Activated CD4-positive, alpha-beta T cell treated with anti-CD3 and anti-CD28 coated beads, Interleukin-2, amount 50 U/mL, for 48 hours (primary cell): ENCODE measurements around the gene FBP1.
"Not testable (repeated sequence)": the region's sequence is repeated elsewhere in the genome, so short reads cannot be mapped to it uniquely, and the experiment has no call there.

Source experiments
- DNase-seq, 2 experiments: peaks; one replicate each; pipeline ENCODE4 v3.0.0-alpha.2; 2020

FBP1 gene

DNA sequence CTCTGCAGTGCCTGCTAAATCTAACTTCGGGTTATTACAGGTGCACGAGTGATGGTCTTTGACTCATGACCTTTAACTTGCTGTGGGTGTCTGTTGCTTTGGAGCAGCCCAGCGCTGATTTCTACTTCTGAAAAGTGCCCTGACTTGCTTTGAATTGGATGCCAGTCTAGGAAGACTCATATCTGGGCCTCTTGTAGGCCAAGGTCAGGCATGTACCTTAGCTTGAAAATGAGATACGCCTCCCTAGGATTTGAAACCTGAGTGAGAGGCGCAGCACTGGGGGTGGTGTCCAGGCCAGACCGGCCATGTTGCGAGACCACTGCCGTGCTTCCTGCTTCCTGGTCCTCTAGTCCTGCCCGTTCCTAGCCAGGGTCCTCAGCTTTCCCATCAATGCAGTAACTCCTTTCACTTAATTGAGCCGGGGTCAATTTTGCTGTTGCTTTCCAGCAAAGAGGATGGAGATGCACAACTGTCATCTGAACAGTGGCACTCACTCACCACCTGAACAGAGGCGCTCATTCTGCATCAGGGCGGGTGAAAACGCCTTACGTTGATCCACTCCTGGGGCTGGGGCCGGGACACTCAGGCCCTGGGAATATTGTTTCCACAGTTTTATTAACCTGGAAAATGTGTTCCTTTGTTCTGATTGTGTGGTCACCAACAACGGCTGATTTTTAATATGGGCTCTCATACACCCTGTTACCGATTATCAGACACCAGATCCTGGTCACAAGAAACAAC, 70.2 kb downstream of the FBP1 start:
- DNase-seq = no peak

- DNase-seq = no peak
Observed at GRCh38 chr9:94568250-94568889, 70.9 kb downstream of the FBP1 start.

GRCh38 chr9:94567271-94567670, 72.0 kb downstream of the FBP1 start:
- no peak for DNase-seq

- no peak for DNase-seq
Observed at GRCh38 chr9:94566550-94566949, 72.8 kb downstream of the FBP1 start.

DNA sequence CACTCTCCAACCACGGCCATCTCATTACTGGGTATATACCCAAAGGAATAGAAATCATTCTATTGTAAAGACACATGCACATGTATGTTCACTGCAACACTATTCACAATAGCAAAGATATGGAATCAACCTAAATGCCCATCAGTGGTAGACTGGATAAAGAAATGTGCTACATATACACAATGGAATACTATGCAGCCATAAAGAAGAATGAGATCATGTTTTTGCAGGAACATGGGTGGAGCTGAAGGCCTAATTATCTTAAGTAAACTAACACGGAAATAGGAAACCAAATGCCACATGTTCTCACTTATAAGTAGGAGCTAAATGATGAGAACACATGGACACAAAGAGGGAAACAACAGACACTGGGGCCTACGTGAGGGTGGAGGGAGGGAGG, 75.0 kb downstream of the FBP1 start:
- not testable (repeated sequence) for DNase-seq

DNA sequence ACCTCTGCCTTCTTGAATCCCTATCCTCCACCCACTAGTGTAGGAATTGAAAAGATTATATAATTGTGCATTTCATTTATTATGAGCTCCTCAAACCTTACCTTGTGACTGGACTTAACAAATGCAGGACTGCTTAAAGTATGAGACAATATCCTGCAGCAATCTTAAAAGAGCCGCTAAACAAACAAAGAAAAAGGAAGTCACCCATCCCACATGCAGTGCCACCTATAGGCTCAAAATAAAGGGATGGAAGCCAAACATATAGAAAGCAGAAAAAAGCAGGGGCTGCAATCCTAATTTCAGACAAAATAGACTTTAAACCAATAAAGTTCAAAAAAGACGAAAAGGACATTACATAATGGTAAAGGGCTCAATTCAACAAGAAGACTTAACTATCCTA, 75.8 kb downstream of the FBP1 start:
- no peak for DNase-seq

DNA sequence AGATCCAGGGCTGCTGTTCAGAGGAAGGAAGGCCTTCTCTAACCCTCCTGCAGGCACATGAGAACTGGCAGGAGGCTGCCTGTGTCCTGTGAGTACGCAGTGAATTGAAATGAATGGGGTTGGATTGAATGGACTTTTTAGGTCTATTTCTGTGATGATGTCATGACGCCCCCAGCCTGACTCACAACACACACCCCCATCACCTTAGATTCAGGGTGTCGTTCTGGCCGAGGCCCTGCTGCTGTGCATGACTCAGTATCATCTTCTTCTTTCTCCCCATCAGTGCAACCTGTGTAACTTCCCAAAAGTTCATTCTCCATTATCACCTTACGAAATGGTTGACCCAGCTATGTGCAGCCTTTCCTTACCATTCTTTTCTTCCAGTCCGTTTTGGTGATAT, 79.1 kb downstream of the FBP1 start:
- peak in 1 of 2 experiments; percentile 10 for DNase-seq

- no peak for DNase-seq
Observed at GRCh38 chr9:94557376-94557775, 81.9 kb downstream of the FBP1 start.

- DNase-seq = peak; percentile 38 to 54
Observed at GRCh38 chr9:94554439-94555331, 84.6 kb downstream of the FBP1 start, which contains the start of gene PCAT7. TSS of gene PCAT7 (plus strand) at chr9:94555083.

- no peak for DNase-seq
Observed at GRCh38 chr9:94554078-94554438, 85.3 kb downstream of the FBP1 start.
